H1 (cell line): ENCODE measurements around the gene SLC37A1. TPM values are rescaled to one million over a fixed set of nuclear protein-coding genes. Genes with fewer than 3 reads are reported as not detected.

Experiments used
- BRCA1 ChIP-seq: IDR thresholded peaks from 2 replicates; pipeline ENCODE4 v1.6.1; 2012; ENCODE audit warnings: low read depth, low read length, improper control_type of control experiment
- E2F6 ChIP-seq: IDR thresholded peaks from 2 replicates; pipeline ENCODE4 v1.6.1; 2012; ENCODE audit warnings: inconsistent platforms
- HDAC6 ChIP-seq: IDR thresholded peaks from one replicate; pipeline ENCODE4 v1.7.1; 2012; ENCODE audit warnings: low read depth, mild to moderate bottlenecking, inconsistent platforms, low read length, moderate library complexity
- JUN ChIP-seq: IDR thresholded peaks from 2 replicates; pipeline ENCODE4 v1.6.1; 2011; ENCODE audit warnings: low read depth, mild to moderate bottlenecking, improper control_type of control experiment, low read length
- NRF1 ChIP-seq: IDR thresholded peaks from 2 replicates; pipeline ENCODE4 v1.6.1; 2011; ENCODE audit warnings: mild to moderate bottlenecking, low read depth, low read length, improper control_type of control experiment
- SP4 ChIP-seq: IDR thresholded peaks from 2 replicates; pipeline ENCODE4 v1.6.1; 2012; ENCODE audit warnings: low read length, inconsistent platforms
- SUZ12 ChIP-seq: fragments of 200-600 bp; sonication (generic); IDR thresholded peaks from 2 replicates; pipeline ENCODE4 v1.6.1; 2012; ENCODE audit warnings: mild to moderate bottlenecking, inconsistent platforms, low read length, moderate library complexity, mixed read lengths
- polyA plus RNA-seq, 7 experiments: library from polyadenylated mRNA; depleted of rRNA in 3 of 7; stranded (reverse) in 5 of 7; unstranded in 2 of 7; fragments of >200 nt in 5 of 7; fragments of 200-250 nt in 2 of 7; gene quantifications; 1 replicate in 5 of 7; 2 replicates in 1 of 7; 4 replicates in 1 of 7; pipeline versions ENCODE4 v1.2.1 to v1.2.3, GENCODE V29; 2011 to 2013; ENCODE audit warnings: missing spikeins in 2 of 7, mixed read lengths in 2 of 7
- total RNA-seq: library from RNA; stranded (reverse); fragmentation: NEBNext Ultra II Directional; extraction: Animal tissue kit (Norgen Biotek cat#: 25700); gene quantifications from 2 replicates; pipeline ENCODE4 v1.2.1, GENCODE V29; 2021

SLC37A1 gene
- total and polyA plus RNA-seq, 2 of the 8 experiments (the other 6 are each of a cell fraction or from before 2014, with no cell fraction given) = 15.6 to 30.9 TPM

GRCh38 chr21:42541618-42542017, 28.0 kb downstream of the SLC37A1 start (continued):
- TF ChIP-seq SP4 (no peak), E2F6 (no peak), SUZ12 (no peak), BRCA1 (no peak), HDAC6 (no peak), JUN (no peak), NRF1 (no peak)
